Measurements from ENCODE around the gene BACE1. TPM values are rescaled to one million over a fixed set of nuclear protein-coding genes. Genes with fewer than 3 reads are reported as not detected.
A peak's percentile ranks its signal among the peaks of the same experiment; 100 is the strongest.
"Not testable (repeated sequence)": the region's sequence is repeated elsewhere in the genome, so short reads cannot be mapped to it uniquely, and the experiment has no call there.

BACE1 gene
- total RNA-seq, result under 1 TPM; 0.21 to 0.89 TPM

GRCh38 chr11:117316197-117316961, at the start of gene BACE1:
BACE1 (minus strand) TSS chr11:117316256; CDS start chr11:117315795, 461 bp downstream.
- Mint-ChIP-seq H3K27me3 (peaks cover 31 to 32% of the 10 kb centered on the region in 2 donors), H3K9me3 (no peaks in the 10 kb centered on the region)
- no peak for DNase-seq (ENCODE audit: low spot score)

GRCh38 chr11:117361432-117361831, 45.4 kb upstream of the BACE1 start:
- Mint-ChIP-seq H3K36me3 (peaks cover 6% of the 10 kb centered on the region), H3K9me3 (no peaks in the 10 kb centered on the region), H3K27me3 (no peaks in the 10 kb centered on the region), H3K4me1 (ENCODE audit: low read depth in 2 of 2) (no peaks in the 10 kb centered on the region), H3K4me3 (no peak overlapping the region), H3K27ac (no peak overlapping the region)
- DNase-seq (ENCODE audit: low spot score) (no peak), ATAC-seq (no peak)

More at GRCh38 chr11:117316197-117316961, at the start of gene BACE1:
- Mint-ChIP-seq H3K4me1 (ENCODE audit: low read depth in 2 of 2) (peaks cover 0 to 9% of the 10 kb centered on the region in 2 donors), H3K36me3 (no peaks in the 10 kb centered on the region), H3K4me3 (peak within 1 kb of the TSS; percentile 60), H3K27ac (no peak within 1 kb of the TSS)
- peak in 1 of 2 donors; percentile 36 for ATAC-seq

- Mint-ChIP-seq H3K4me1 (ENCODE audit: low read depth in 2 of 2) (peaks cover 0 to 2% of the 10 kb centered on the region in 2 donors), H3K27me3 (no peaks in the 10 kb centered on the region), H3K36me3 (peaks cover 11% of the 10 kb centered on the region), H3K9me3 (no peaks in the 10 kb centered on the region), H3K27ac (no peak overlapping the region), H3K4me3 (no peak overlapping the region)
- ATAC-seq, result peak in 1 of 2 donors; percentile 59
- DNase-seq (ENCODE audit: low spot score), result no peak
Observed at GRCh38 chr11:117356126-117356890, 40.3 kb upstream of the BACE1 start.

GRCh38 chr11:117354550-117354949, 38.5 kb upstream of the BACE1 start:
- Mint-ChIP-seq H3K27me3 (no peaks in the 10 kb centered on the region), H3K4me3 (no peak overlapping the region), H3K36me3 (peaks cover 11% of the 10 kb centered on the region), H3K4me1 (ENCODE audit: low read depth in 2 of 2) (peaks cover 0 to 2% of the 10 kb centered on the region in 2 donors), H3K27ac (no peak overlapping the region), H3K9me3 (no peaks in the 10 kb centered on the region)
- ATAC-seq (no peak), DNase-seq (ENCODE audit: low spot score) (no peak)

GRCh38 chr11:117345039-117345438, 29.0 kb upstream of the BACE1 start:
- Mint-ChIP-seq H3K27me3 (no peaks in the 10 kb centered on the region), H3K4me1 (ENCODE audit: low read depth in 2 of 2) (peaks cover 0 to 3% of the 10 kb centered on the region in 2 donors), H3K27ac (no peak overlapping the region), H3K9me3 (no peaks in the 10 kb centered on the region), H3K36me3 (peaks cover 16% of the 10 kb centered on the region), H3K4me3 (no peak overlapping the region)
- no peak for DNase-seq (ENCODE audit: low spot score)
- no peak for ATAC-seq

GRCh38 chr11:117337076-117337475, 21.0 kb upstream of the BACE1 start:
- no peak overlapping the region for H3K27ac Mint-ChIP-seq
- peaks cover under 1 to 5% of the 10 kb centered on the region in 2 donors for H3K4me1 Mint-ChIP-seq (ENCODE audit: low read depth in 2 of 2)
- no peaks in the 10 kb centered on the region for H3K27me3 Mint-ChIP-seq
- H3K9me3 Mint-ChIP-seq, result no peaks in the 10 kb centered on the region
- ATAC-seq (no peak), DNase-seq (ENCODE audit: low spot score) (no peak)
- H3K4me3 Mint-ChIP-seq, result no peak overlapping the region
- peaks cover 3% of the 10 kb centered on the region for H3K36me3 Mint-ChIP-seq

GRCh38 chr11:117335399-117335798, 19.3 kb upstream of the BACE1 start:
- H3K9me3 Mint-ChIP-seq, result no peaks in the 10 kb centered on the region
- H3K27ac Mint-ChIP-seq, result no peak overlapping the region
- ATAC-seq (no peak), DNase-seq (ENCODE audit: low spot score) (no peak)
- H3K36me3 Mint-ChIP-seq, result no peaks in the 10 kb centered on the region
- H3K4me1 Mint-ChIP-seq (ENCODE audit: low read depth in 2 of 2), result peaks cover 3 to 5% of the 10 kb centered on the region in 2 donors
- no peaks in the 10 kb centered on the region for H3K27me3 Mint-ChIP-seq
- H3K4me3 Mint-ChIP-seq, result no peak overlapping the region

GRCh38 chr11:117334896-117335295, 18.8 kb upstream of the BACE1 start:
- H3K4me3 Mint-ChIP-seq, result no peak overlapping the region
- H3K4me1 Mint-ChIP-seq (ENCODE audit: low read depth in 2 of 2), result peaks cover 5 to 6% of the 10 kb centered on the region in 2 donors
- no peaks in the 10 kb centered on the region for H3K27me3 Mint-ChIP-seq
- ATAC-seq (no peak), DNase-seq (ENCODE audit: low spot score) (no peak)
- H3K27ac Mint-ChIP-seq, result no peak overlapping the region
- H3K36me3 Mint-ChIP-seq, result no peaks in the 10 kb centered on the region
- H3K9me3 Mint-ChIP-seq, result no peaks in the 10 kb centered on the region

- Mint-ChIP-seq H3K27ac (no peak overlapping the region), H3K4me1 (ENCODE audit: low read depth in 2 of 2) (peaks cover 5 to 7% of the 10 kb centered on the region in 2 donors), H3K27me3 (no peaks in the 10 kb centered on the region), H3K9me3 (no peaks in the 10 kb centered on the region), H3K36me3 (no peaks in the 10 kb centered on the region), H3K4me3 (no peak overlapping the region)
- no peak for DNase-seq (ENCODE audit: low spot score)
- no peak for ATAC-seq
Observed at GRCh38 chr11:117333917-117334316, 17.9 kb upstream of the BACE1 start.

- no peaks in the 10 kb centered on the region for H3K9me3 Mint-ChIP-seq
- ATAC-seq, result no peak
- H3K4me3 Mint-ChIP-seq, result no peak overlapping the region
- no peak overlapping the region for H3K27ac Mint-ChIP-seq
- peaks cover 5 to 7% of the 10 kb centered on the region in 2 donors for H3K4me1 Mint-ChIP-seq (ENCODE audit: low read depth in 2 of 2)
- no peaks in the 10 kb centered on the region for H3K27me3 Mint-ChIP-seq
- no peak for DNase-seq (ENCODE audit: low spot score)
- H3K36me3 Mint-ChIP-seq, result no peaks in the 10 kb centered on the region
Observed at GRCh38 chr11:117332843-117333242, 16.8 kb upstream of the BACE1 start.

GRCh38 chr11:117328375-117329010, 12.4 kb upstream of the BACE1 start:
- Mint-ChIP-seq H3K36me3 (no peaks in the 10 kb centered on the region), H3K4me1 (ENCODE audit: low read depth in 2 of 2) (peaks cover 0 to 10% of the 10 kb centered on the region in 2 donors), H3K4me3 (no peak overlapping the region), H3K27me3 (no peaks in the 10 kb centered on the region), H3K27ac (no peak overlapping the region), H3K9me3 (no peaks in the 10 kb centered on the region)
- ATAC-seq (peak in 1 of 2 donors; percentile 18), DNase-seq (ENCODE audit: low spot score) (no peak)

- Mint-ChIP-seq H3K27ac (no peak within 1 kb of the TSS), H3K27me3 (no peaks in the 10 kb centered on the region), H3K9me3 (no peaks in the 10 kb centered on the region), H3K4me1 (ENCODE audit: low read depth in 2 of 2) (peaks cover 0 to 10% of the 10 kb centered on the region in 2 donors), H3K4me3 (peak within 1 kb of the TSS; percentile 64), H3K36me3 (no peaks in the 10 kb centered on the region)
- peak; percentile 96 for DNase-seq (ENCODE audit: low spot score)
- peak; percentile 98 for ATAC-seq
Observed at GRCh38 chr11:117327567-117328374, 11.7 kb upstream of the BACE1 start, which contains the start of gene CEP164. CEP164 (plus strand) TSS chr11:117327854; CDS start chr11:117338587, 10,733 bp downstream.

GRCh38 chr11:117327255-117327566, 11.2 kb upstream of the BACE1 start:
- peak in 1 of 2 donors; percentile 0 for ATAC-seq
- not testable (repeated sequence) for H3K36me3 Mint-ChIP-seq, H3K27ac Mint-ChIP-seq

More at GRCh38 chr11:117327255-117327566, 11.2 kb upstream of the BACE1 start:
- peak overlapping the region; percentile 64 for H3K4me3 Mint-ChIP-seq
- not testable (repeated sequence) for H3K9me3 Mint-ChIP-seq; DNase-seq (ENCODE audit: low spot score); H3K4me1 Mint-ChIP-seq (ENCODE audit: low read depth in 2 of 2); H3K27me3 Mint-ChIP-seq

All from natural killer cell treated with Interleukin-12 subunit alpha and Interleukin-12 subunit beta and Interleukin-15 and Interleukin-18, amount 100 ng/mL, for 72 hours (primary cell).